HG02623 (cell line): ENCODE results near the gene GPD2.
"Not testable (repeated sequence)": the region's sequence is repeated elsewhere in the genome, so short reads cannot be mapped to it uniquely, and the experiment has no call there.

Experiments used
- ATAC-seq: cut with Tn5 transposase; IDR thresholded peaks from one replicate; pipeline ENCODE4 v1.9.1; 2021; ENCODE audit warnings: moderate library complexity; ENCODE audit not compliant: unreplicated experiment

The GPD2 gene

DNA sequence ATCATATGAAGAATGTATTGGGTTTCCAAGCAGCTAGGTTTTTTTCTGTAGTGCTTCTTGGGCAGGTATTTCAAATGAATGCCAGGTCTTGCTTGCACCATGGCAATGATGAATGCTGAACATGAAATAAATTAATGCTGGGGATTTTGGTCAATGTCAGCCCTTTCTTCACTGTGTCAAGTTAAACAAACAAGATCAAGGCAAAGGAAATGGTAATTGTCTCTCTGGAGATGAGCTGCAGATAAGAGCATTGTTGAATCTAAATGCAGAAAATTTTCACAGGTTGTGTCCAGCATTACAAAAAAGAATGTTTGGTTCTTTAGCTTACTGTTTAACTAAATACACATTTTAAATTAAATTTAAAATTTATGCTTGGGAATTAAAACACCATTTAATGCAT is 144.3 kb downstream of the GPD2 start:
- ATAC-seq, result no peak

DNA sequence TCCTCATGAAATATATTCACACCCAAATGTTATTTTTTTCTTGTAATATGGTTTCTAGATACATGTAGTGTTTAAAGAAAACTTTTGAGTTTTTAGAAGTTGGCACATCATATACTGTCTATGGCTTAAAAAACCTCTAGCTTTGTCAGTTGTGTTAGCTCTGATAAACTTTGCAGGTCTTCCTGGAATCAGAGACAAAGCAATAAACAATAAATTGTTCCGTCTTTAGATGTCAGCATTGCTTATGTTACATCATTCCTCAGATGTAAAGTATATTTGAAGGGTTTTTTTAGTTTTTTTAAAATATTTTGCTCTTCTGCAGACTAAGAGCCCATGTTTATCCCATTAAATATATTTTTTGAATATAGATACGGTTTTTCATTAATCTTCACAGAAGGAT is 145.1 kb downstream of the GPD2 start:
- no peak for ATAC-seq

DNA sequence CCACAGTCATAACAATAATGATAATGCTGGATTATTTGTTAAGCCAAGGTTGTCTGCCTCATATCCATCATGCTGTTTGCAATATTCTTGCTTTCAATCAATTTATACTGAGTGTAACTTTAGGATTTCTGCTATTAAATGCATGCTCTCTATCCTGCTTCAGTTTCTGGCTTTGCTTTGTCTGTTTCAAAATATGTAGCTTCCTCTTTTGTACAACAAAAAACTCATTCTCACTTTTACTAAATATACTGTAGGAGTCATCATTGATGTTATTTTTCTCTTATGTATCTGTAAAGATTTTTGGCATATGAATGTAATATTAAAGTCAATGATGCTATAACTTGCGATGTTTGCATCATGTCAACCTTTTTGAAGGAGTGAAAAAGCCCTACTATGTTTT is 149.3 kb downstream of the GPD2 start:
- ATAC-seq, result no peak

DNA sequence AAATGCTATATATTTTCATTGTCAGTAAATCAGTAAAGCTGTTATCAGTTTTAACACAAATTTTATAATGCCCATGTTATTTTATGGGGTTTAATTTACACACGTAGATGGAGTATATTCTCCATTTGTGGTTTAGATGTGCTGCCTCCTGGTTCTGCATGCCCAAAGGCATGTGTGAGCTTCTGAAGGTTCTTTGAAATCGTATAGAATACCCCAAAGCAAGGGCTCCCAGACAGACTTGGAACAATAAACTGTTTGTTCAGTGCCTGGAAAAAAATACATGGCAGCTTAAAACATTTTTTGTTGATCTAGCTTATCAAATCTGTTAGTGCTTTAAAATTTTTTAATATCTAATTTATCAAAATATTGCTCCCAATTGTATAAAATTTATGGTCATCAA is 150.4 kb downstream of the GPD2 start:
- no peak for ATAC-seq

DNA sequence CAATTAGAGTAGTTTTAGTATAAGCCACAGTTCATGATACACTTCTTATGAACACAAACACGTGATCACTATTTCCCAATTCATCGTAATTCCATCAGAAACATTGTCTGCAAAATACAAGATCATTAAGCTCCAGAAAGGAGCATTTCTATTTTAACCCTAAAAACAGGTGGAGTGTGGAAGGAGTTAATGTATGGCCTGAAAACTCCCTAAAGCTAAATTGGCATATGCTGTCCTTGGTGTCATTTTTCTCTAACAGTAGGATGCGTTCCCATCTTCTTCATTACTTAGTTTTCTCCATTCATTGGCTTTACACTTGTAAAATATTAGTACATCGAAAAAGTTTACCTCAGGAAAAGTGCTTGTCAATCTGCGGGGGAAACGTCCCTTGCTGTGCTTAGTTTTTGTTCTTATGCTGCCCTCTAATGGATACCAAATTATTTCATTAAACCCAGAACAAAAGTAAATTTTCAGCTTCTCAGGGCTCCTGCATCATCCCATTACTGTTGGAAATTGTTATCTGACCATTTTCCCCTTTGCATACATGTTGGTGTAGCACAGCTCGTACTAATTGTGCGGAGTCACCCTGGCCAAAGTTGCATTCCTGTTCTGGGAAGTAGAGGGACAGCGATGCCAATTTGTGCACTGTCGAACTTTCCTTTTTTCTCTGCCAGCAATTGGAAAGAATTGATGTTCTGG is 153.4 kb downstream of the GPD2 start:
- peak; percentile 59 for ATAC-seq

DNA sequence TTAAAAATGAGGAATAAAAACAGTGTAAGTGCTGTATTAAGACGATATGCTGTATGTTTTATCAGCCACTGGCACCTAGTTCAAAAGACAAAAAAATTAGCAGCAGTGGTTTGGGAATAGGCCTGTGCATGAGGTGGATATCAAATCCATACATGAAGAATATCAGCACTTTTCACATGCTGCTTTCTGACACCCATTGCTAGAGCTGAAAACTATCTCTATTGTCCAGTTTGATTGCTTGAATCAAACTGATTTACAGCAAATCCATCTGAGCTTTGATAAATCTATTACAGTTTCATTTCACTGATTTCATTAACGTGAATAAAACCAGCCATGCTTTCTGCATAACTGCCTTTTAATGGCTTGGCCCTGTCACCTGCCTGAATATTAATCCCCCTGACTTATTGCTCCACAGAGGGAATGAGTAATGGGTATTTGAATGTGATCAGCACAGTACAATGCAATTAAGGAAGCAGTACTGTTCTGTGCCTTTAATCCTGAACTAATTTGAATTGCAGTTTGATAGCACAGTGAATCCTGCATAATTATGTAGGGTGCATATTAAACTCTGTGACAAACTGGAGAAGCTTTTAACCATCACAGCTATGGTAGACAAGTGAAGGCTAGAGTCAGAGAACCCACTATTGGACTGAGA is 154.0 kb downstream of the GPD2 start:
- no peak for ATAC-seq

DNA sequence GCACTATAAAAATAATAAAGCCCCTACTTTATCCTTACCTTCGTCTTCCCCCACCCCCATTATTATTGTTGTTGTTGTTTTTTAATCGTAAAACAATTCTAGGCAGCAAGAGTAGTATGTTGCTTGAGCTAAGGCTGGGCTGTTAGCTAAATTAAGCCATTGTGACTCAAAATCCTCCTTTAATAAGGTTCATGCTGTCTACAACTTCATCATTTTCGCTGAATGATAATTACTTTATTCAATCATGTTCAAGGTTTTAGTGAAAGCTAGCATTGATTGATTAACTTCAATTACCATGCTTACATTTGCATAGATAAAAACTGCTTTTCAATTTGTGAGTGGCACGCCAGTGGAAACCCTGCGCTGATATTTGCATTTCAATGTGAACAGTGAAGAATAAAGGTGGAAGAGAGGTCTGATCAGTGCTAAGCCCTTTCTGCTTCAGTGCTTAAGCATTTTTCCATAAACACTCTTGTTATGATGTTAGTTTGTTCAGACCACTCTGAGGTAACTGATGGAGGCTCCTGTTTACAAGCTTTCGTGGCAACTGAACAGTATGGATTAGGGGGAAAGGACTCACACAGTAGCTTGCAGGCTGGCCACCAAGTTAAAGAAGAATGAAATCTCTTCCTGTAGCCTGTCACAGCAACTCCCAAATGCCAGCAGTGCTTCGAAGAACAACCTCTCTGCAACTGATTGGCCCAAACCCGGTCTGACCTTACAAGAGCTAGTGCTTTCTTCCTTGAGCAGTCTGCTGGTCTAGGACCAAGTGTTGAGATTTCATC is 156.8 kb downstream of the GPD2 start:
- no peak for ATAC-seq

DNA sequence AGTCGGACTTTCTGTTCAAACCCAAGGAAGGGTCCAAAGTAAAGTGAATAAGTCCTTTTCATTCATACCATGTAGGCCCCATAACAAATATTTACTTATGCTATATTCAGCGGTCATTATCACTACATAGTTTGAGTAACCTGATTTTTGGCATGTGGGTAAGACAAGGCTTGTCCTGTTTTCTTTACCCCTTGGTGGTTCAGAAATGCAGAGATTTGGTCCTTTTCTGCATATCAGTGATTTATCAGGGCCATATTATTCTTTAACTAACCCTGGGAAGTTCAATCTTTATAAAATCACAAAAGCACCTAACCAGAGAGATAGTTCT is 157.4 kb downstream of the GPD2 start:
- ATAC-seq, result no peak

DNA sequence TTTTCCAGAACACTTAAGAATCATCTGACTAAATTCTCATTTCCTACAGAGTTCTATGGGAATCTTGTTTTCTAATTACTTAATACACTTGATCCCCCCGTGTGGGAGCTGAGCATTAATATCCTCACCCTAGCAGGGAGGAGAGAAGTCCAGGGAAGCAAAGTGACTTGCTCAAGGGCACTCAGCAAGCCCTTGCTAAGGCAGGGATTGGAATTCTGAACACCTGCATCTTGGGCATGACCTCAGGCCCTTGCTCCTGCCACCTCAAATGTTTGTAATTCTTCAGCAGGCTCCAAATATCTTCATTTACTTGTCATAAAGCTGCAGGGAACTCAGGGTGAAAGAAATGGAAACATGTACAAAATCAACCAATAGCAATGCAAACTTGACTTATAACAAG is 162.4 kb downstream of the GPD2 start:
- ATAC-seq, result no peak

DNA sequence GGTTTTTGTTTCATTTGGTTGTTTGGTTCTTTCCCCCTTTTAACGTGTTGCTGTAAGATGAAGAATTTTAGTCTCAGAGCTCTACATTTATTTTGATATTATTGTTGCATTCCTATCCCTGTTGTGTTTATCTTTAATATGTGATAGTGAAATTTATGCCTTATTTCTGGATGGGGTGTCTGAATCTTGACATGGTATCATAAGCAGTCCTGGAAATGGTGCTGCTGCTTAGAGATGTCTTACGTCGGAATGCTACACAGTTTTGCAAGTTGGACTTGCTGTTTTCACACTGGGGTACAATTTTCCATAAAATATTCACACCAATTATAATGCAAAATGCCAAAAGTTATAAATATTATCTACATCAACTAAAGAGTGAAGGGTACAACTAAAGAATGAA is 164.0 kb downstream of the GPD2 start:
- no peak for ATAC-seq

DNA sequence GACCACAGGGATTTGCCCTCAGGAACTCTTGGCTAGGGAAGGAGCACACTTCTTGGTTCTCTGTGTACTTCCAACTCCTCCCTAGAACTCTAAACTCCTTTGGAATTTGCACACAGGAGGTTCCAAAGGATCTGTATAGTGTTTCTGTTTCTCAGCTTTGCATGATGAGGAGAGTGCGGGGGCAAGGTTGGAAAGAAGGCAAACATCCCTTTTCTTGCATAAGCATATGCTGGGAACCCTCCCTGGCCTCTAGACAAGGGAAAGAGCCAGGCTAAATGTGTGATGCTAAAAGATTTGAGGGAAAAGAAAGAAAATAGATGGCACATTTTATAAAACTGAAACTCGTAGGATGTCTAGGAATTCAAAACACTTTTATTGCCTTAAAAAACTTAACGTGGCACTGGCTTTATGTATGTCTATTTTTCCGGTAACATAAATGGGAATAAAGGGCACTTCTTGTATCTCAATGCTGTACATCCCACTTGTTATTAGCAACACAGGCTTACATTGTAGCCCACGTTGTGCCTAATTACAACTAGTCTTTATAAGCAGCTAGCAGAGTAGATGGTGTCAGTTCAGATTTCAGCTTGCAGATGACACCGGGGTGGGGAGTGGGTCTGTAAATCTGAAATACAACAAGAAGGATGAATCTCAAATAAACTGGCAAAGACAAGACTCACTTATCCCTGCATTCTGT is 165.8 kb downstream of the GPD2 start:
- ATAC-seq, result no peak

DNA sequence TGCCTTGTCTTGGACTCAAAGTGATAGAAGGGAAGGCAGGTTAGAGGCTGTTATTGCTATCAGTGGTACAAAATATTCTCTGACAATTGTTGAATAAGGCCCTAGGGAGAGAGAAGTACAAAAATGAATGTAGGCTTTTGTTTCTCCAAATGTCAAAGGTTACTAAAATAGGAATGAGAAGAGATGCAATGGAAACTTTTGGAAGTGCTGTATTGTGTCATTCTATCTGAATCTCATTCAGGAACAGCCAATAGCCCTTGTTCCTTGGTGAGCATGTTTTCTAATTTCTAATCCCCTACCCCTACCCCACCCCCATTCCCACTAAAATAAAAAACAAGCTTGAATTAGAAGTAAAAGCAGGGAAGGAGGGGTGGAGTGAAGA is 166.4 kb downstream of the GPD2 start:
- ATAC-seq, result no peak

DNA sequence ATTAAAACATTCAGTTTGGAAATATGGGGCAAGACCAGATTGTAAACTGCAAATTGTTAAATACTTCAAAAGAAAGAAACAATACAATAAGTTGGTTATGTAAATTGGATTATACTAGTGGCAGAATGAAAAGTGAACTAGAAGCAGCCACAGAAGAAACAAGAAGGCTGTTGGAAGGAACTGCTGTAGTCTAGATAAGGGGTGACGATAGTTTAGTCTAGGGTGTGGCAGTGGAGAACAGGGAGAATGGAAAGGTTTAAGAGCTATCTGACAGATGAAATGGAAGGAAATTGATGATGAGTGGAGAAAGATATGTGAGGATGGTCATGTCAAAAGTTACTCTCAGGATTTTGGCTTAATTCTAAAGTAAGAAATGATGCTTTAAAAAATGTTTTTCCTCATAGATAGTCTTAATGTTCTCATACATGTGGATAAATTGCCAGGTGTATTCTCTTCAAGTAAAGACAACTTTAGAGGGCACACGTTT is 179.7 kb downstream of the GPD2 start:
- no peak for ATAC-seq

DNA sequence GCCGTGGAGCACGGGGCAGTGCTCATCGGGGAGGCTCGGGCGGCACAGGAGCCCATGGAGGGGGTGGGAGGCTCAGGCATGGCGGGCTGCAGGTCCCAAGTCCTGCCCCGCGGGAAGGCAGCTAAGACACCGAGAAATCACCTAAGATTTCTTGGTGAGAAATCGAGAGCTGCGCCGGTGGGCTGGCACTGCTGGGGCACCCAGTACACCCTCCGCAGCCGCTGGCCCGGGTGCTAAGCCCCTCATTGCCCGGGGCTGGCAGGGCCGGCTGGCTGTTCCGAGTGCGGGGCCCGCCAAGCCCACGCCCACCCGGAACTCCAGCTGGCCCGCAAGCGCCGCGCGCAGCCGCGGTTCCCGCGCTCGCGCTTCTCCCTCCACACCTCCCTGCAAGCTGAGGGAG is 181.9 kb downstream of the GPD2 start:
- not testable (repeated sequence) for ATAC-seq

DNA sequence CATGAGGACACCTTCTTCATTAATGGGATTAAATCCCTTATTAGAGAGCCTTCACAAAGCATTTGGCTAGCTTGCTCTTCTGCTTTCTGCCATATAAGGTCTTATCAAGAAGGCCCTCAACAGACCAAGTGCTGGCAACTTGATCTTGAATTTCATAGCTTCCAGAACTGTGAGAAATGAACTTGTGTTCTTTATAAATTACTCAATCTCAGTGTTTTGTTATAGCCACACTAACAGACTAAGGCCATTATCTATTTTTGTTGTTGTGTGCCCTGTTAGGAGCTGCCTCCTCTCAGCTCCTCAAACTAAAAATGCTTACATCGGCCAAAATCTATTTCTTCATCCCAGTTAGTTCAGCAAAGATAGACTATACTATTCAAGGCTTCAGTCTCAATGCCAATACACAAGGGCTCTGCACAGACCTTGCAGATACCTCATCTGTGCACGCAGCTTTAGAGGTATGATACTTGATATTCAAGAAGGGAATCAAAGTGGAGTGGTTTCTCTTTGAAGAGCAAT is 182.9 kb downstream of the GPD2 start:
- ATAC-seq, result no peak

DNA sequence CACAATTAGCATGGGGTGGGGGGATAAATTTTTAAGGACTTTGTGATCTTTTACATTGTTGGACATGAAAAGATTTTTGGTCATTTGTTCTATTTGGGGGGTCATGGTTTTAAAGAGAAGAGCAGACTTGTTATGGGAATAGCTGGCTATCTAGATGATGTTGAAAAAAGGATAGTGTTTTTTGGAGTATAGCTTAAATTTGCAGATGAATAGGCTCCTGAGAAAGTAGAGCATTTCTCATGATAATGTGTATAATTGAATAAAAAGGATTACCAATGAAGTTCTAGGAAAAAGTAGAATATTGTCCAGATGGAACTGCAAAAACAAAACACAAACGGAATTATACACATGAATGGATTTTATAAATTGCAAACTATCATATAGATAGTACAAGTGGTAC is 186.3 kb downstream of the GPD2 start:
- ATAC-seq, result no peak

DNA sequence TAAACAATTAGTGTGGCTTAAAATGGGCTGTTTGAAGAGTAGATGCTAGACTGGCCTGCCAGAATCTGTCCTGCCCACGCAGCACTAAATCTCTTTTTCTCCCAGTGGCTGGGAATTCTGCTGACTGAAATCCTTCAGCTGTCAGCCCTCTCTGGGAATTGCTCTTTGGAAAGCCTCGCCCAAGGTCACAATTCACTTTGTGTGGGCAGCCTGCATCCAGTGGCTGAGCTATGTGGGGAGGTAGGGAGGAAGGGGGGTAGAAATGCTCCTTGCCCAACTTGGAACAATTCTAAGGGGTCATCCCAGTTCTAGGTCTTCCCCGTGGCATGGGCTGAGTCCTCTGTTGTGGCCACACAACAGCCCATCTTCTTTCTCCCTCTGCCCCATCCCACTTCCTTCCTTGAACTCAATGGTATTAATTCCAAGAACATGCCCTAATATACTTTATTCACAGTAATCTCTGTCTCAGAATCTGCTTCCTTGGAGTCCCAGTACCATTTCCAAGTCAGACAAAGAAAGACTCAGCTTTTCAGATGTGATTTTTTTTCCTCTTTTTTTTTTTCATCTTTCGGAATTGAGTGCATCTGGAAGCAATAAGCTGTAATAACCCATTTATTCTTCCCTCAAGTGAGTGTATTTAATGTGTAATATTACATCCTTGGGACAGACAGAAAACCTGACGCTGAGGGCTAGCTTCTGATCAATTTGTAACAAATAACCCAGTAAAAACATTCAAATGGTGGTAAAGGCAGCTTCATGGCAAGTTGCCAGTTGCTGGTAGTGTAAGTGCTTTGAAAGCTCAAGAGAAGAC is 189.4 kb downstream of the GPD2 start:
- ATAC-seq, result no peak

DNA sequence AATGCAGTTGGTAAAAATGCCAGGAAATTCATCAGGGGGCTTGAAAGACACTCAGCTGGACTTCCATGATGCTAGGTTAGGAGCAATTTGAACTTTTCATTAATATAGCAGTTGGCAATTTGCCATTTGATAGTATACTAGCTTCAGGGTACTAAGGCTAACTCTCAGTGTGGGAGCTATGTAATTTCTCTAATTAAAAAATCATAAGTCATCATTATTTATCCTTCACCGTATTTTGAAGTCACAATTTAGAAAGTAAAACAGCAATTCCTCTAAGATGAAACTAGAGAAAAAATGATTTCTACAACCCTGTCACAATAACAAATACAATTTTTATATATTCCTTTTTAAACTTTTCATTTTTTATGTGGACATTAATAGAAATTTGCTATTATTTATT is 190.8 kb downstream of the GPD2 start:
- ATAC-seq, result no peak

DNA sequence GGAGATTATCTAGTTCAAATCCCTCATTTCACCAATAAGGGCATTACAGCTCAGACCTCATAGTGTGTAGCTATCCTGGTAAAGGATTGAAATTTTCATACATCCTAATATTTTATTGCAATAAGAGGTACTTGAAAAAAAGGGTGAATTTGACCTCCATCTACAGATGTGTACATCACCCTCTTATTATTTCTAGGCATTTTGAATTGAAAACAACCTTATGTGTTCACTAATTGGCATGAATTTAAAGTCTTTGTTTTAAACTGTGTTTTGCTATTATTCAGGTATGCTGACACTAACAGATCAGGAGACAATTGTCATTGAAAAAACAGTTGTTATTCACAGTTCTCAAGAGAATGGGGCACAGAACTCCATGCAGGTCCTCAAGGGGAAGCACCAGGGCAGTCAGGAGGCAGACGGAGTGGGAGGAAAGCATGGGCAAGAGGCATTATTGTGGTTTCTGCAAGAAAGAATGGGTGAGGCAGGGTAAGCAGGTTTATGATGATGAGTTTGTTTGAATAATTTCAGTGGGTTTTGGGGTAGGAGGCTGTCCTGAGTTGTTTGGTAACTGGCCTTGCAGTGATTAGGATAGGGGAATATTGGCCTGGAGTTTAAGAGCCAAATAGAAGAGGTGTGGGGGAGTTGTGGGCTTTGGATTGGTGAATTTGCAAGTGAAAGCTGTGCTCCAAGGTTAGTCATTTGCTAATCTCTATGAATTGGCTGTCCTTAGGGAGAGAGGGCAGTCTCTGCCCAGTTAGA is 194.6 kb downstream of the GPD2 start:
- no peak for ATAC-seq

DNA sequence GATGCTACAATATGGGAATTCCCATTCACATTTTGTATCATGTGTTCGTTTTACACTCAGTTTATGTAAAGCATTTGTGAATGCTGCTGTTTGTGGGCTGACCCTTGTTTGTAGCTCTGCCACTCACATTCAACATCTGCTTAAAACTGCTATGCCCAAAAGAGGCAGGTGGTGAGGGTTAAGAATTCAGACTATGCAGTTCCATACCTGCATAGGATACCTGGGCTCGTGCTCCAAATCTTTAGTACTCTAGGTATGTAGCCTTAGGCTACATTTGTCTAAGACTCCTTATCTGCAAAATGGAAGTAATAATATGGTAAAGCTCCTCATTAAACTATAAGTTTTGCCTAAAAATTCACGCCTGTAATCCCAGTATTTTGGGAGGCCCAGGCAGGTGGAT is 199.5 kb downstream of the GPD2 start:
- no peak for ATAC-seq
